ENCODE measurements around the gene OR10G3. TPM values are rescaled to one million over a fixed set of nuclear protein-coding genes. Genes with fewer than 3 reads are reported as not detected.

OR10G3 gene
- total and polyA plus RNA-seq, 2 experiments from 2014 or later, result not detected

DNA sequence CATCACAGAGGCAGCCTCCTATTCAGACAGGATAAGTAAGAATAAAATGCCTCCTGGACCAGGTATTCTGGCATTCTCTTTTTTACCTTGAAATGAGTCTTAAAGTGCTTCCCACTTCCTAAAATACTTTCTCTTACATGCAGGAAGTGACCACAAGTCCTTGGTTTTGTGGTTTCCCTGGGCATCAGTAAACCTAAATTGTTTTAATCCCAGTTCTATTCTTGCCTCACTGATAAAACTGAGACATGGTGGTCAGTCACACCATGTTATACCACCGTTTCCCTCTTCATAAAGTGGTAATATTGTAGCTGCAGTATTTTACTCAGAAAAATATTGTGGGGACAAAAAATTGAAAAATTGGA is 52.6 kb downstream of the OR10G3 start:
- Mint-ChIP-seq H3K27me3 (ENCODE audit: insufficient read depth, low read depth, poor library complexity) (peaks cover 34% of the 10 kb centered on the region), H3K4me1 (peaks cover 79% of the 10 kb centered on the region), H3K4me3 (peak overlapping the region; percentile 83), H3K27ac (peak overlapping the region; percentile 99), H3K9me3 (no peaks in the 10 kb centered on the region; the same call in 1 of the 3 replicates), H3K36me3 (ENCODE audit: low read depth) (peaks cover 69% of the 10 kb centered on the region)
- no peak overlapping the region for H2AFZ ChIP-seq
- peak overlapping the region; percentile 99 for H3K27ac ChIP-seq (ENCODE audit: low read depth)
- H3K27me3 ChIP-seq (ENCODE audit: insufficient read depth), result no peaks in the 10 kb centered on the region
- DNase-seq (ENCODE audit: low spot score) (no peak), ATAC-seq (no peak)
- no peaks in the 10 kb centered on the region for H3K9me2 ChIP-seq (ENCODE audit: insufficient read depth)
- H3K79me2 ChIP-seq (replicated peaks; ENCODE audit: insufficient read depth), result peaks cover 84% of the 10 kb centered on the region
- peaks cover 69% of the 10 kb centered on the region for H3K4me1 ChIP-seq (ENCODE audit: insufficient read depth)
- peak overlapping the region; percentile 82 for H3K4me2 ChIP-seq
- H3K36me3 ChIP-seq (ENCODE audit: insufficient read depth), result peaks cover 19% of the 10 kb centered on the region
- H4K20me1 ChIP-seq (replicated peaks; ENCODE audit: insufficient read depth), result peaks cover 8% of the 10 kb centered on the region
- H3F3A ChIP-seq (replicated peaks; ENCODE audit: low read depth), result peaks cover 18% of the 10 kb centered on the region
- TF ChIP-seq, protein P1, sequence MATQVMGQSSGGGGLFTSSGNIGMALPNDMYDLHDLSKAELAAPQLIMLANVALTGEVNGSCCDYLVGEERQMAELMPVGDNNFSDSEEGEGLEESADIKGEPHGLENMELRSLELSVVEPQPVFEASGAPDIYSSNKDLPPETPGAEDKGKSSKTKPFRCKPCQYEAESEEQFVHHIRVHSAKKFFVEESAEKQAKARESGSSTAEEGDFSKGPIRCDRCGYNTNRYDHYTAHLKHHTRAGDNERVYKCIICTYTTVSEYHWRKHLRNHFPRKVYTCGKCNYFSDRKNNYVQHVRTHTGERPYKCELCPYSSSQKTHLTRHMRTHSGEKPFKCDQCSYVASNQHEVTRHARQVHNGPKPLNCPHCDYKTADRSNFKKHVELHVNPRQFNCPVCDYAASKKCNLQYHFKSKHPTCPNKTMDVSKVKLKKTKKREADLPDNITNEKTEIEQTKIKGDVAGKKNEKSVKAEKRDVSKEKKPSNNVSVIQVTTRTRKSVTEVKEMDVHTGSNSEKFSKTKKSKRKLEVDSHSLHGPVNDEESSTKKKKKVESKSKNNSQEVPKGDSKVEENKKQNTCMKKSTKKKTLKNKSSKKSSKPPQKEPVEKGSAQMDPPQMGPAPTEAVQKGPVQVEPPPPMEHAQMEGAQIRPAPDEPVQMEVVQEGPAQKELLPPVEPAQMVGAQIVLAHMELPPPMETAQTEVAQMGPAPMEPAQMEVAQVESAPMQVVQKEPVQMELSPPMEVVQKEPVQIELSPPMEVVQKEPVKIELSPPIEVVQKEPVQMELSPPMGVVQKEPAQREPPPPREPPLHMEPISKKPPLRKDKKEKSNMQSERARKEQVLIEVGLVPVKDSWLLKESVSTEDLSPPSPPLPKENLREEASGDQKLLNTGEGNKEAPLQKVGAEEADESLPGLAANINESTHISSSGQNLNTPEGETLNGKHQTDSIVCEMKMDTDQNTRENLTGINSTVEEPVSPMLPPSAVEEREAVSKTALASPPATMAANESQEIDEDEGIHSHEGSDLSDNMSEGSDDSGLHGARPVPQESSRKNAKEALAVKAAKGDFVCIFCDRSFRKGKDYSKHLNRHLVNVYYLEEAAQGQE (IDR thresholded peaks at IDR 0.05; ENCODE audit: unreplicated experiment), result no peak
- TF ChIP-seq, protein P2, sequence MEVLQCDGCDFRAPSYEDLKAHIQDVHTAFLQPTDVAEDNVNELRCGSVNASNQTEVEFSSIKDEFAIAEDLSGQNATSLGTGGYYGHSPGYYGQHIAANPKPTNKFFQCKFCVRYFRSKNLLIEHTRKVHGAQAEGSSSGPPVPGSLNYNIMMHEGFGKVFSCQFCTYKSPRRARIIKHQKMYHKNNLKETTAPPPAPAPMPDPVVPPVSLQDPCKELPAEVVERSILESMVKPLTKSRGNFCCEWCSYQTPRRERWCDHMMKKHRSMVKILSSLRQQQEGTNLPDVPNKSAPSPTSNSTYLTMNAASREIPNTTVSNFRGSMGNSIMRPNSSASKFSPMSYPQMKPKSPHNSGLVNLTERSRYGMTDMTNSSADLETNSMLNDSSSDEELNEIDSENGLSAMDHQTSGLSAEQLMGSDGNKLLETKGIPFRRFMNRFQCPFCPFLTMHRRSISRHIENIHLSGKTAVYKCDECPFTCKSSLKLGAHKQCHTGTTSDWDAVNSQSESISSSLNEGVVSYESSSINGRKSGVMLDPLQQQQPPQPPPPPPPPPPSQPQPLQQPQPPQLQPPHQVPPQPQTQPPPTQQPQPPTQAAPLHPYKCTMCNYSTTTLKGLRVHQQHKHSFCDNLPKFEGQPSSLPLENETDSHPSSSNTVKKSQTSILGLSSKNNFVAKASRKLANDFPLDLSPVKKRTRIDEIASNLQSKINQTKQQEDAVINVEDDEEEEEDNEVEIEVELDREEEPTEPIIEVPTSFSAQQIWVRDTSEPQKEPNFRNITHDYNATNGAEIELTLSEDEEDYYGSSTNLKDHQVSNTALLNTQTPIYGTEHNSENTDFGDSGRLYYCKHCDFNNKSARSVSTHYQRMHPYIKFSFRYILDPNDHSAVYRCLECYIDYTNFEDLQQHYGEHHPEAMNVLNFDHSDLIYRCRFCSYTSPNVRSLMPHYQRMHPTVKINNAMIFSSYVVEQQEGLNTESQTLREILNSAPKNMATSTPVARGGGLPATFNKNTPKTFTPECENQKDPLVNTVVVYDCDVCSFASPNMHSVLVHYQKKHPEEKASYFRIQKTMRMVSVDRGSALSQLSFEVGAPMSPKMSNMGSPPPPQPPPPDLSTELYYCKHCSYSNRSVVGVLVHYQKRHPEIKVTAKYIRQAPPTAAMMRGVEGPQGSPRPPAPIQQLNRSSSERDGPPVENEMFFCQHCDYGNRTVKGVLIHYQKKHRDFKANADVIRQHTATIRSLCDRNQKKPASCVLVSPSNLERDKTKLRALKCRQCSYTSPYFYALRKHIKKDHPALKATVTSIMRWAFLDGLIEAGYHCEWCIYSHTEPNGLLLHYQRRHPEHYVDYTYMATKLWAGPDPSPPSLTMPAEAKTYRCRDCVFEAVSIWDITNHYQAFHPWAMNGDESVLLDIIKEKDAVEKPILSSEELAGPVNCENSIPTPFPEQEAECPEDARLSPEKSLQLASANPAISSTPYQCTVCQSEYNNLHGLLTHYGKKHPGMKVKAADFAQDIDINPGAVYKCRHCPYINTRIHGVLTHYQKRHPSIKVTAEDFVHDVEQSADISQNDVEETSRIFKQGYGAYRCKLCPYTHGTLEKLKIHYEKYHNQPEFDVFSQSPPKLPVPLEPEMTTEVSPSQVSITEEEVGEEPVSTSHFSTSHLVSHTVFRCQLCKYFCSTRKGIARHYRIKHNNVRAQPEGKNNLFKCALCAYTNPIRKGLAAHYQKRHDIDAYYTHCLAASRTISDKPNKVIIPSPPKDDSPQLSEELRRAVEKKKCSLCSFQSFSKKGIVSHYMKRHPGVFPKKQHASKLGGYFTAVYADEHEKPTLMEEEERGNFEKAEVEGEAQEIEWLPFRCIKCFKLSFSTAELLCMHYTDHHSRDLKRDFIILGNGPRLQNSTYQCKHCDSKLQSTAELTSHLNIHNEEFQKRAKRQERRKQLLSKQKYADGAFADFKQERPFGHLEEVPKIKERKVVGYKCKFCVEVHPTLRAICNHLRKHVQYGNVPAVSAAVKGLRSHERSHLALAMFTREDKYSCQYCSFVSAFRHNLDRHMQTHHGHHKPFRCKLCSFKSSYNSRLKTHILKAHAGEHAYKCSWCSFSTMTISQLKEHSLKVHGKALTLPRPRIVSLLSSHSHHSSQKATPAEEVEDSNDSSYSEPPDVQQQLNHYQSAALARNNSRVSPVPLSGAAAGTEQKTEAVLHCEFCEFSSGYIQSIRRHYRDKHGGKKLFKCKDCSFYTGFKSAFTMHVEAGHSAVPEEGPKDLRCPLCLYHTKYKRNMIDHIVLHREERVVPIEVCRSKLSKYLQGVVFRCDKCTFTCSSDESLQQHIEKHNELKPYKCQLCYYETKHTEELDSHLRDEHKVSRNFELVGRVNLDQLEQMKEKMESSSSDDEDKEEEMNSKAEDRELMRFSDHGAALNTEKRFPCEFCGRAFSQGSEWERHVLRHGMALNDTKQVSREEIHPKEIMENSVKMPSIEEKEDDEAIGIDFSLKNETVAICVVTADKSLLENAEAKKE (CRISPR knock-in tag; IDR thresholded peaks at IDR 0.05), result no peak
- TF ChIP-seq JUNB (IDR thresholded peaks at IDR 0.05; ENCODE audit: unreplicated experiment) (no peak), STAT1 (IDR thresholded peaks at IDR 0.05; ENCODE audit: unreplicated experiment) (no peak), CREB1 (CRISPR knock-in tag; IDR thresholded peaks at IDR 0.05; ENCODE audit: low read depth) (no peak), ZNF331 (CRISPR knock-in tag; IDR thresholded peaks at IDR 0.05; ENCODE audit: low read depth) (no peak), ZNF114 (CRISPR knock-in tag; IDR thresholded peaks at IDR 0.05) (no peak), NANOG (IDR thresholded peaks at IDR 0.05; ENCODE audit: borderline replicate concordance) (no peak), EZH2 (IDR thresholded peaks at IDR 0.05; ENCODE audit: low read depth, unreplicated experiment) (no peak), EZH2phosphoT487 (IDR thresholded peaks at IDR 0.05; ENCODE audit: unreplicated experiment) (no peak), POLR2AphosphoS5 (IDR thresholded peaks at IDR 0.05; ENCODE audit: low read depth) (no peak; the same call in 1 of the 2 replicates)
- TF ChIP-seq, protein P3, sequence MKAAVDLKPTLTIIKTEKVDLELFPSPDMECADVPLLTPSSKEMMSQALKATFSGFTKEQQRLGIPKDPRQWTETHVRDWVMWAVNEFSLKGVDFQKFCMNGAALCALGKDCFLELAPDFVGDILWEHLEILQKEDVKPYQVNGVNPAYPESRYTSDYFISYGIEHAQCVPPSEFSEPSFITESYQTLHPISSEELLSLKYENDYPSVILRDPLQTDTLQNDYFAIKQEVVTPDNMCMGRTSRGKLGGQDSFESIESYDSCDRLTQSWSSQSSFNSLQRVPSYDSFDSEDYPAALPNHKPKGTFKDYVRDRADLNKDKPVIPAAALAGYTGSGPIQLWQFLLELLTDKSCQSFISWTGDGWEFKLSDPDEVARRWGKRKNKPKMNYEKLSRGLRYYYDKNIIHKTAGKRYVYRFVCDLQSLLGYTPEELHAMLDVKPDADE (IDR thresholded peaks at IDR 0.05), result no peak
- TF ChIP-seq, protein P4, sequence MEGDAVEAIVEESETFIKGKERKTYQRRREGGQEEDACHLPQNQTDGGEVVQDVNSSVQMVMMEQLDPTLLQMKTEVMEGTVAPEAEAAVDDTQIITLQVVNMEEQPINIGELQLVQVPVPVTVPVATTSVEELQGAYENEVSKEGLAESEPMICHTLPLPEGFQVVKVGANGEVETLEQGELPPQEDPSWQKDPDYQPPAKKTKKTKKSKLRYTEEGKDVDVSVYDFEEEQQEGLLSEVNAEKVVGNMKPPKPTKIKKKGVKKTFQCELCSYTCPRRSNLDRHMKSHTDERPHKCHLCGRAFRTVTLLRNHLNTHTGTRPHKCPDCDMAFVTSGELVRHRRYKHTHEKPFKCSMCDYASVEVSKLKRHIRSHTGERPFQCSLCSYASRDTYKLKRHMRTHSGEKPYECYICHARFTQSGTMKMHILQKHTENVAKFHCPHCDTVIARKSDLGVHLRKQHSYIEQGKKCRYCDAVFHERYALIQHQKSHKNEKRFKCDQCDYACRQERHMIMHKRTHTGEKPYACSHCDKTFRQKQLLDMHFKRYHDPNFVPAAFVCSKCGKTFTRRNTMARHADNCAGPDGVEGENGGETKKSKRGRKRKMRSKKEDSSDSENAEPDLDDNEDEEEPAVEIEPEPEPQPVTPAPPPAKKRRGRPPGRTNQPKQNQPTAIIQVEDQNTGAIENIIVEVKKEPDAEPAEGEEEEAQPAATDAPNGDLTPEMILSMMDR (conservative IDR thresholded peaks at IDR 0.05; ENCODE audit: low read depth in 2 of 2), result no peak
- H3K4me3 ChIP-seq, result peak overlapping the region; percentile 74

All from GM23338 (cell line).